BE2C (cell line): ENCODE data around the gene ZNF224.
A peak's percentile ranks its signal among the peaks of the same experiment; 100 is the strongest.

Source experiments
- DNase-seq: peaks from one replicate; pipeline ENCODE4 v3.0.0-alpha.2; 2020
- H3K27me3 ChIP-seq: fragments of 250-450 bp; sonication (Bioruptor Pico); 2 replicates; pipeline ENCODE4 v1.5.1; 2020; ENCODE audit warnings: mild to moderate bottlenecking
- H3K36me3 ChIP-seq: fragments of 250-450 bp; sonication (Bioruptor Pico); 2 replicates; pipeline ENCODE4 v1.5.1; 2020; ENCODE audit warnings: mild to moderate bottlenecking
- H3K4me1 ChIP-seq: fragments of 250-450 bp; sonication (Bioruptor Pico); 2 replicates; pipeline ENCODE4 v1.5.1; 2020
- H3K4me3 ChIP-seq: 2 replicates; pipeline ENCODE4 v1.5.1; 2011; ENCODE audit warnings: low read depth, low read length
- H3K9me3 ChIP-seq: fragments of 250-450 bp; sonication (Bioruptor Pico); 2 replicates; pipeline ENCODE4 v1.5.1; 2020
- CTCF ChIP-seq: IDR thresholded peaks from 2 replicates; pipeline ENCODE4 v1.5.1; 2012; ENCODE audit warnings: mild to moderate bottlenecking, low read depth, low read length

The ZNF224 gene

GRCh38 chr19:44059229-44059628 is 34.9 kb upstream of the ZNF224 start:
- H3K36me3 ChIP-seq = peaks cover 6% of the 10 kb centered on the region
- H3K27me3 ChIP-seq = no peaks in the 10 kb centered on the region
- no peak for TF ChIP-seq CTCF
- DNase-seq = no peak
- H3K4me1 ChIP-seq = no peaks in the 10 kb centered on the region
- H3K4me3 ChIP-seq = no peak overlapping the region
- no peaks in the 10 kb centered on the region for H3K9me3 ChIP-seq

- TF ChIP-seq CTCF = no peak
- H3K27me3 ChIP-seq = no peaks in the 10 kb centered on the region
- no peak for DNase-seq
- no peaks in the 10 kb centered on the region for H3K4me1 ChIP-seq
- H3K9me3 ChIP-seq = no peaks in the 10 kb centered on the region
- H3K36me3 ChIP-seq = peaks cover 7% of the 10 kb centered on the region
- H3K4me3 ChIP-seq = no peak overlapping the region
Measured at GRCh38 chr19:44061038-44061437, 33.1 kb upstream of the ZNF224 start.

GRCh38 chr19:44066305-44066704 is 27.9 kb upstream of the ZNF224 start:
- Histone ChIP-seq H3K36me3 (peaks cover 16% of the 10 kb centered on the region), H3K4me3 (no peak overlapping the region), H3K27me3 (no peaks in the 10 kb centered on the region), H3K4me1 (no peaks in the 10 kb centered on the region), H3K9me3 (no peaks in the 10 kb centered on the region; the same call in 1 of the 2 replicates)
- DNase-seq = no peak
- TF ChIP-seq CTCF = no peak

GRCh38 chr19:44069415-44069814 is 24.7 kb upstream of the ZNF224 start:
- H3K27me3 ChIP-seq = no peaks in the 10 kb centered on the region
- no peak overlapping the region for H3K4me3 ChIP-seq
- no peak for DNase-seq
- no peaks in the 10 kb centered on the region; the same call in 1 of the 2 replicates for H3K9me3 ChIP-seq
- H3K4me1 ChIP-seq = no peaks in the 10 kb centered on the region
- no peak for TF ChIP-seq CTCF
- peaks cover 16% of the 10 kb centered on the region for H3K36me3 ChIP-seq

- Histone ChIP-seq H3K36me3 (0 out of 2 replicates have a peak, but pooled peaks cover 3% of the 10 kb centered on the region), H3K27me3 (no peaks in the 10 kb centered on the region), H3K9me3 (no peaks in the 10 kb centered on the region; the same call in 1 of the 2 replicates), H3K4me1 (no peaks in the 10 kb centered on the region), H3K4me3 (peak within 1 kb of the TSS; percentile 85)
- peak; percentile 87 for DNase-seq
- no peak for TF ChIP-seq CTCF
Measured at GRCh38 chr19:44071824-44072542, 22.2 kb upstream of the ZNF224 start, which contains the start of gene ZNF284. Gene ZNF284, plus strand, starts transcription at chr19:44072159. Its CDS starts 4,231 bp downstream, at chr19:44076390.
